SW 1271 (cell line): ENCODE measurements around the gene LTB4R2.

Experiments
- DNase-seq, 2 experiments: peaks; one replicate each; lab custom pipeline; 2025; lab: John Stamatoyannopoulos, UW

Gene LTB4R2

DNA sequence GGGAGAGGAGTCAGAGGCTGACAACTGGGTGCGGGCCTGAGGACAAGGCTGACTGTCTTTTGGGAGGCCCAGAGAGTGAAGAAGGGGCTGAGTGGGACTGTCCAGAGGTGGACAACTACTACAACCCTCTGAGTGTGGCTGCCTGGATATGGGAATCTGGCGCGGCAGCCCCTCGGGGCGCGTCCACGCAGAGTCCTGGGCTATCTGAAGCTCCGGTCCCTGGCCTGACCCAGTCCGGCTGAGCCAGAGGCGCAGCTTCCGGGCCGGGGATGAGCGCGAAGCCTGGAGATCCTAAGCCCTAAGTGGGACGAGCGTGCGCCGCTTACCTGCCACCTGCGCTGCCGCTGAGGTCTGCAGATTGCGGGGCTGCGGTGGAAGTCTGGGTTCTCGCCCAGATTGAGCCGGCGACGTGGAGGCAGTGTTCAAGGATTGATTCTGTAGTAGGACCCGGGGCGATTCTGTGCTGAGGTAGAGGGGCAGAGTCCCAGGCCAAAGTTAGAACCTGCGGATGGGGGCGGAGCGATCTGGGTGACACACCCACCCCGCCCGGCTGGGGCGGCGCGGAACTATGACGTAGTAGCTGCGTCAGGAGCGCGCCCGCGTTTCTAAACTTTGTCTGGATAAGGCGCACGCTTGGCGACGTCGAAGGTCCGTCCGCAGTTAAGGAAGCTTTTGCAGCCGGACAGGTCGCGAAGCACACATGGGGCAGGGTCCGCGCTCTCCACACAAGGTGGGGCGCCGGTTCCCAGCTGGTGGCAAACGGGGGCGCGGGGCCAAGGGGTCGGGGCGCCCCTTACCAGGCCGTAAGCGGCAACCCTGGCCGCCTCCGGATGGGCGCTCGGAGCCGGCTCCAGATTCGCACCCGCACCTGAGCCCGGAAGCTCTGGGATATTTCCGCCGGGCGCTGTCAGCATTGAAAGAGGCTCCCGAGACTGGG, 10.4 kb upstream of the LTB4R2 start, which contains the start of the genes DHRS1 and NOP9:
TSS of gene DHRS1 (minus strand) at position 526 of the 937 bp plus-strand sequence. CDS start 674 bp downstream, outside the sequence.
TSS of gene NOP9 (plus strand) at position 596 of the 937 bp plus-strand sequence. CDS start at position 701, 105 bp downstream.
- peak; percentile 78 for DNase-seq

DNA sequence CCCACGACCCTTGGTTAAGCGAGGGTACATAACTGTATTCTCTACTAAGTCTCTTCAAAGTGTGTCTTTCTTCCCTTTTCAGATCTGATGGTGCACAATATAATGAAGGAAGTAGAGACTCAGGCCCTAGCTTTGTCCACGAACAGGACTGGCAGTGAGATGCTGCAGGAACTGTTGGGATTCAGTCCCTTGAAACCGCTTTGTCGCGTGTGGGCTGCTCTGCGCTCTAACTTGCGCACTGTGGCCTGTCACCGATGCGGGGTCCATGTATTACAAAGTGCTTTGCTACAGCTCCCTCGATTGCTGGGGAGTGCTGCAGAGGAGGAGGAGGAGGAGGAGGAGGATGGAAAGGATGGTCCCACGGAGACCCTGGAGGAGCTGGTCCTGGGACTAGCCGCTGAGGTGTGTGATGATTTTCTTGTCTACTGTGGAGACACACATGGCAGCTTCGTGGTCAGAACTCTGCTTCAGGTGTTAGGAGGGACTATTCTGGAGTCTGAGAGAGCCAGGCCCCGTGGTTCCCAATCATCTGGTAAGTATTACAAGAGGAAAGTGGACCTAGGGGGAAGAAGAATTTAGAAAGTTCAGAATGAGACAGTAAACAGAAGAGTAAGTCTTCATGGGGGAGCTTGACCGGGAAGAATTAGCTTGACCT, 9.5 kb upstream of the LTB4R2 start:
- DNase-seq = no peak

DNA sequence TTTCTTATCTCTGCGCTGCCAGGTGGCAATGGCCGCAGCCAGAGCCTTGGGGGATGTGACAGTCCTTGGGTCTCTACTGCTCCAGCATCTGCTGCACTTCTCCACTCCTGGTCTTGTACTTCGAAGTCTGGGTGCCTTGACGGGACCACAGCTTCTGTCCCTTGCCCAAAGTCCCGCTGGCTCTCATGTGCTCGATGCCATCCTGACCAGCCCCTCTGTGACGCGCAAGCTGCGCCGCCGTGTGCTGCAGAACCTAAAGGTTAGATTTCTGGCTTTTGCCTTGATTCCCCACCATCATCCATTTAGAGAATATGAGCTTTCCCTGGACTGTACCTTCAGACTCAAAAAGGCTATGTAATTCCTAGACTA, 5.9 kb upstream of the LTB4R2 start:
- no peak for DNase-seq

DNA sequence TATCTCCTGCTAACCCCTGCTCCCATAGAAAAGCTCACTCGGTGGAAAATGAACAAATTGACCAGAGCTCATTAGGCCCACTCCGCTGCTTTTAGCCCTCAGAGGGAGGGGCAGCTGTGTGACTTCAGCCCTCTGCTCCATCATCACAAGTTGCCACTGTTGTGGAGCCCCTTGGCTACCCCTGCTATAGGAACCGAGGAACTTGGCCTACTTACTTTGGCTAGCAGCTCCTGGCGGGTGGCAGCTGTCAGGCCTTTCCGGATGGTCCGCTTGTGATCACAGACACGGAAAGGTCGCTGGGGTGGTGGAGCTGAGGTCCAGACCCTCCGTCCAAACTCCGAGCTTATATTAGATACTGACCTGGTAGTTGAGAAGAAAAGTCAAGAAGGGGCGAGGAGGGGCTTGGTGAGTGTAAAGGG, 2.8 kb upstream of the LTB4R2 start:
- DNase-seq = no peak

DNA sequence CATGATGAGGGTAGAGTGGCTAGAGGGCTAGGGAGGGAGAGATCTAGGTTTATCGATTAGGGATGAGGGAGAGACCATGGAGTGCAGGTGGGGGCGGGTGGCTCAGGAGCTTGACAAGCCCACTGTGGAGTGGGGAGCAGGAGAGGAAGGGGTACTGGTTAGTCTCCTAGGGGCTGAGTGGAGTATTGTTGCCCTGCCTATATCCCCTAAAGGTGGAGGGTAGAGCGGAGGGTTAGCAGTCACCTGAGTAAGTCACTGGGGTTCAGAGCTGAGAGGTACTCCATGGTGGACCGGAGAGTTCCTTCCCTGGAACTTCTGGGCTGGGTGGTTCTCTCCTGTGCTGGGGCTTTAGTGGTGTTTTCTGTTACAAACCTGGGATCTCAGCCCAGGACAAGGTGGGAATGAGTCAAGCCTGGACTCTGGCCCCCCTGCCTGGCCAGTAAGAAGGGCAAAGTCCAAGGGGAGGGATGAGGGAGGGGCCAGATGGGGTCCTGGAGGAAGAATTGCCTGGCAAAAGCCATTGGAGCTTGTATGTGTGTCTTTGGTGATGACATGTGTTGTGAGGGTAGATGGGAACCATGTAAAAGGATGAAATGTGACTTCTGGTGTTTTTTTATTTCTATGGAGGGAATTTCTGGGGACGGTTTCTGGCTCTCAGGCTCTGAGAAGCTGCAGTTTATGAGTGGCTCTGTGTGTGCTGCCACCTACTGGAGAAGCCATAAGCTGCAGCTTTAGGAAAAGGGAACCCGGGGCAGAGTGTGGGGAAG, 2.2 kb upstream of the LTB4R2 start, which contains the start of gene CIDEB:
TSS of gene CIDEB (minus strand) at position 403 of the 767 bp plus-strand sequence. CDS start at position 284, 119 bp downstream.
- peak in 1 of 2 experiments; percentile 46 for DNase-seq

DNA sequence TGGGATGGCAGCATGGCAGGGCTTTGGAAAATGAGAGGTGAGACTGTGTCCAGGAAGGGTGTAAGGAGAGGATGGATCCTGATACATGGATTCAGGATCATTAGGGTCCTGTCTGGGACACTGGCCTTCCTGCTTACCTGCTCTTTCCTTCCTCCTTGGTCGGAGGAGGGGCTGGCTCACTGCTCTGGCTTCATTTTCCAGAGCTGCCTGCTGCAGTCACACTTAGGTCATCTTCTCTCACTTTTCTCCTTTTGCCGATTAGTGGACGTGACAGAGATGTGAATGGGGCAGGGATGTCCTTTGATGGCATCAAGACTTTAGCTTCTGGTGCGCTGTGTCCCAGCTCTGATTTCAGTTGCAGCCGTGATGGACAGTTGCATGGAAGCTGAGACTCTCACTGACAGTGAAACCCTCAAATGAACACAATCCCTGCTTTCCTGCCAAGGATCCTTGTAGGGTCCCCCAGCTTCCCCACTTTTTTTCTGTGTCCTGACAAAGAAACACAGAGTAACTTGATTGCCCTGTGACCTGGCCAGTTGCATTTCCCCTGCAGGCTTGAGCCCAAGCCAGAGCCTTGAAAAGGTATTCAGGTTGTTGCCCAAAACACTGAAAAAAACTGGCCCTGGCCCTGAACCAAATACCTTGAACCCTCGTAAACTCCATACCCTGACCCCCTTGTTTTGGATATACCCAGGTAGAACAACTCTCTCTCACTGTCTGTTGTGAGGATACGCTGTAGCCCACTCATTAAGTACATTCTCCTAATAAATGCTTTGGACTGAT, 1.4 kb upstream of the LTB4R2 start:
- no peak for DNase-seq

DNA sequence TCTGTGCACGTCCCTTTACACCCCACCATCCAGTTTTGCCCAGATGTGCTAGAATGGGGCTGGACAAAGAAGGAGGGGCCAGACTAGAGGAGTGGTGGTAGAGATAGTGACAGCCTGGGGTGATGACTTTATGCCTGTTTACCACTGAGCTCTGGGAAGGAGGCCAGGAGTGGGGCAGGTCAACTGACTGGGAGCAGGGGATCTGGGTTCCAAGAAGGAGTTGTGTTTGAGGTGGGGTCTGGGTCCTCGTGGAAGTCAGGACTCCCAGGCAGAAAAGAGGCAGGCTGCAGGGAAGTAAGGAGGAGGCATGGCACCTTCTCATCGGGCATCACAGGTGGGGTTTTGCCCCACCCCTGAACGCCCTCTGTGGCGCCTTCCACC, 315 bp downstream of the LTB4R2 start:
- no peak for DNase-seq

DNA sequence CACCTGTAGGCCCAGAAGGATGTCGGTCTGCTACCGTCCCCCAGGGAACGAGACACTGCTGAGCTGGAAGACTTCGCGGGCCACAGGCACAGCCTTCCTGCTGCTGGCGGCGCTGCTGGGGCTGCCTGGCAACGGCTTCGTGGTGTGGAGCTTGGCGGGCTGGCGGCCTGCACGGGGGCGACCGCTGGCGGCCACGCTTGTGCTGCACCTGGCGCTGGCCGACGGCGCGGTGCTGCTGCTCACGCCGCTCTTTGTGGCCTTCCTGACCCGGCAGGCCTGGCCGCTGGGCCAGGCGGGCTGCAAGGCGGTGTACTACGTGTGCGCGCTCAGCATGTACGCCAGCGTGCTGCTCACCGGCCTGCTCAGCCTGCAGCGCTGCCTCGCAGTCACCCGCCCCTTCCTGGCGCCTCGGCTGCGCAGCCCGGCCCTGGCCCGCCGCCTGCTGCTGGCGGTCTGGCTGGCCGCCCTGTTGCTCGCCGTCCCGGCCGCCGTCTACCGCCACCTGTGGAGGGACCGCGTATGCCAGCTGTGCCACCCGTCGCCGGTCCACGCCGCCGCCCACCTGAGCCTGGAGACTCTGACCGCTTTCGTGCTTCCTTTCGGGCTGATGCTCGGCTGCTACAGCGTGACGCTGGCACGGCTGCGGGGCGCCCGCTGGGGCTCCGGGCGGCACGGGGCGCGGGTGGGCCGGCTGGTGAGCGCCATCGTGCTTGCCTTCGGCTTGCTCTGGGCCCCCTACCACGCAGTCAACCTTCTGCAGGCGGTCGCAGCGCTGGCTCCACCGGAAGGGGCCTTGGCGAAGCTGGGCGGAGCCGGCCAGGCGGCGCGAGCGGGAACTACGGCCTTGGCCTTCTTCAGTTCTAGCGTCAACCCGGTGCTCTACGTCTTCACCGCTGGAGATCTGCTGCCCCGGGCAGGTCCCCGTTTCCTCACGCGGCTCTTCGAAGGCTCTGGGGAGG, 985 bp downstream of the LTB4R2 start, which contains the start of gene LTB4R:
TSS of gene LTB4R (plus strand) at position 857 of the 959 bp plus-strand sequence. CDS start 4,150 bp downstream, outside the sequence.
- DNase-seq = no peak

DNA sequence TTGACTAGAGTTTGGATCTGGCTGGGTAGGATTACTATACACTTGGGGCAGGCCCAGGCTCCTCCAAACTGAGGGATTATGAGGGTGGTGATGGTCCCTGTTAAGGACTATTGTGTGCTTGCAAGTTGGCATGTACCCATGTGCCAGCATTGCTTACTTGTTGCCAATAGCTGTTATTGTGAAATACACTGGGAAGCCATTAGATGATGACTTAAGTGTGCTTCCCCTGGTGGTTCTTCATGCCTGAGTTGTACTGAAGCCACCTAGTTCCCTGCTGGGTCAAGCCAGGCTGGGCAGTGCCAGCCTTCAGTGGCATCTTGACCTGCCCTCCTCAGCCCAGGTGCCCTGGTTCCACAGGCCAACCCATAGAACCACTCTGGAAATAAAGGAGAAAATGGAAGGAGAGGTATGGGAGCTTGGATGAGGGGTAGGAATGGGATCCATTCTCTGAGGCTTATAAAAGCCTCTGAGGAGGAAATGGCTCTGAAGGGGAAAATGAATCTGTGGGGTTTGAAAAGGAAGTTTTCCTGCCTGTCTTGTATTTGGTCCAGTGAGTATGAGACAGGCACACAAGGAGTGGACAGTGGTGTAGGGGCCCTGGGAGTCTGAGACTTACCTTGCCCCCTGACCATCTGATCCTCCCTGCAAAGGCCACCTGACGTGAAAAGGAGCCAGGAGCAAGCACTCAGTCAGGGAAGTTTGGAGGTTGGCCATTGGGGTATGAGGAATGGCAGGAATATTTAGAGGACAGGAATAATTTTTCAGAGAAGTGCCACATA, 2.1 kb downstream of the LTB4R2 start:
- DNase-seq = no peak

DNA sequence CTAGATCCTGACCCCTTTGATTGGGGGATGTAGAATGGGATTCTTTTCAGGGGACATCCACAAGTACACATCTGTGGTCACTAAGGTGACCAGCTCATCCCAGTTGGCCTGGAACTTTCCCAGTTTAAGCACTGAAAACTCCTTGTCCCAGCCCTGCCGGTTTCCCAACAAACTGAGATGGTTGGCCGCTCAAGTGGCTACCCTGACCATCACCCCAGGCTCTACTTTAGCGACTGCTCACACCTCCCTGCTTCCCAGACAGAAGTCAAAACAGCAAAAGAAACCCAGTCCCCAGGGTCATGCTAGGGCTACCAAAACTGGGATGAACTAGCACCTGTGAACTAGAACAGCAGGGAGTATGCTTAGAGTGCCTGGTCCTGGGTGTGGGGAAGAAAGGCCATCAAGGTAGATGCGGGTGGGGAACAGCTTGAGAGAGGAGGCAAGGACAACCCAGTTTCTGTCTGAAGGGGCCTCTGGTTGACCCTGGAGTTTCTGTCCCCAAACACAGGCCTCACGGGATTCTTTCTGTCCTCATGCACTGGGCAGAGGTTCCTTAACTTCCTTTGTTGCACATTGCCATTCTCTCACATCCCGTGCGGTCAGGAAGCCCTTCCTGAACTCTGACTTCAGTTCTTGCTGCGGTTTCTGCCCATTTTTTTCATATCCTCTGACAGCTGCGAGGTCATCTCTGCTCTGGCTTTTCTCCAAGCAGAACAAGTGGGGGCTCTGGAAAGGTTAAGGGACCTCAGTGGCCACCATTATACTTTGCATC, 3.0 kb downstream of the LTB4R2 start:
- DNase-seq = no peak

DNA sequence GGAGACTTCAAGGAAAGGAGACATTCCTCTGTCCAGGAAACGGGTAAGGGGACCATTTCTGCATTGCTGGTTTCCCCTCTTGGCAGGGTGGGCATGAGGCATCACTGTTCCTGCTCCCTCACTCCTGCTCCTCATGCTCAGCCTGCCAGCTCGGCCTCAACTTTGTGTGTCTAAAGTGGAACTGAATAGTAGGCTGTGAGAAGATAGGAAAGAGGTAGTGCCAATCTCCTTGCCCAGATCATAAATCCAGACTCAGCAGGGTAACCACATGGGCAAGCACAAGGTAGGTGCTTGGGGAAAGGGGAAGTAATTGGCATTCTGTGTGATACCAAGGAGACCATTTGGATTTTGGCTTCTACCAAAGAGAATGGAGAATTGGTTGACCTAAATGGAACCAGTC, 4.0 kb downstream of the LTB4R2 start:
- DNase-seq = no peak

DNA sequence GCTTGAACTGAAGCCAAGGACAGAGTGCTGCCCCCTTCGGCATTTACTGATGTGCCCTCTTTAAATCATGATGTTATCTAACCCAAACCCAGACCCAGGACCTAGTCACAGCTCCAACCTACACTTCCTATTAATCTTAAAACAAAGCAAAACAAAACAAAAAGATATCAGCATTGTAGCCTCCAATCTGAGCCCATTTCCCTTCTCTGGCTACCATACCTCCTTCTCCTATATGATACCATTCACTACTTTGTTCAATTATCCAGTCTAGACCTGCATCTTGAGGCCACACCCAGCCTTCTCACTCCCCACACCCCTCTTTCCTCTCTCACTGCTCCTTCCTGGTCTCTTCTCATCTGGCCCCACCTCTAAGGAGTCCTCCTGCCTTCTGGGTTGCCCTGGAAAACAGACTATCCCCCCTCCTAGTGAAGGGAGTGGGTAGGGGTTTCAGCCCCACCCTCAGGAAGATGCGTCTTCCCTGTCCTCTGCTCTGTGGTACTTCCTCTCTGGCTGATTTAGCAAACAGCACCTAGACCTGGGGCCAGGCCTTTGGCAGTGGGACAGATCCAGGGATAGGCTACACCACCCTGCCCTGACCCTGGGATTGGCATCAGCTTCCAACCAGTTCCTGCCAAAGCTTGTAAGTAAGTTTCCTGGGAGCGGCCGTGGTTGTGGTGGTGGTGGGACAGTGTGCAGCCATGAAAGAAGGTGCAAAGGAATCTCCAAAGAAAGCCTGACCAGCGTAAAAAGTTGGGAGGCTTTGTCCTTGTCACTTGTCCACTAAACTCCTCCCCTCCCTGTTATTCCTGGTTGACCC, 4.6 kb downstream of the LTB4R2 start:
- DNase-seq = no peak

DNA sequence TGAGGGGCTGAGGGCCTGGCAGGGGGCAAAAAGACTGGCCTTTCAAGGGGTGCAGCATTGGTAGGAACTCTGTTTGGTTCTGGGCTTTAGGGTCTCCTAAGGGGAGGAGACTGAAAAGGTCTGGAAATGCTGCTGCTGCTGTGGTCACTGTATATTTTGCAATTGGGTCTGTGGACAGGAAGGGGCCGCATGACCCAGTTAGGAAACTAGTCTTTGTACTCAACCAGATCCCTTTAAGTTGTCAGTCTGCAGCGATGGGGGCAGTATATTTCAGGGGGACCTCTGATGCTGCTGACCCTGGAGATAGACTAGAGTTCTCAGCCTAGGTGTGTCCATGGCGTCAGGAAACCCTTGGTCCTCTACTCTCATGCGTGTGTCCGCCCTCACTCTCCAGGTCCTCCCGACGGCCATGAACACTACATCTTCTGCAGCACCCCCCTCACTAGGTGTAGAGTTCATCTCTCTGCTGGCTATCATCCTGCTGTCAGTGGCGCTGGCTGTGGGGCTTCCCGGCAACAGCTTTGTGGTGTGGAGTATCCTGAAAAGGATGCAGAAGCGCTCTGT, 5.4 kb downstream of the LTB4R2 start:
- DNase-seq = no peak

DNA sequence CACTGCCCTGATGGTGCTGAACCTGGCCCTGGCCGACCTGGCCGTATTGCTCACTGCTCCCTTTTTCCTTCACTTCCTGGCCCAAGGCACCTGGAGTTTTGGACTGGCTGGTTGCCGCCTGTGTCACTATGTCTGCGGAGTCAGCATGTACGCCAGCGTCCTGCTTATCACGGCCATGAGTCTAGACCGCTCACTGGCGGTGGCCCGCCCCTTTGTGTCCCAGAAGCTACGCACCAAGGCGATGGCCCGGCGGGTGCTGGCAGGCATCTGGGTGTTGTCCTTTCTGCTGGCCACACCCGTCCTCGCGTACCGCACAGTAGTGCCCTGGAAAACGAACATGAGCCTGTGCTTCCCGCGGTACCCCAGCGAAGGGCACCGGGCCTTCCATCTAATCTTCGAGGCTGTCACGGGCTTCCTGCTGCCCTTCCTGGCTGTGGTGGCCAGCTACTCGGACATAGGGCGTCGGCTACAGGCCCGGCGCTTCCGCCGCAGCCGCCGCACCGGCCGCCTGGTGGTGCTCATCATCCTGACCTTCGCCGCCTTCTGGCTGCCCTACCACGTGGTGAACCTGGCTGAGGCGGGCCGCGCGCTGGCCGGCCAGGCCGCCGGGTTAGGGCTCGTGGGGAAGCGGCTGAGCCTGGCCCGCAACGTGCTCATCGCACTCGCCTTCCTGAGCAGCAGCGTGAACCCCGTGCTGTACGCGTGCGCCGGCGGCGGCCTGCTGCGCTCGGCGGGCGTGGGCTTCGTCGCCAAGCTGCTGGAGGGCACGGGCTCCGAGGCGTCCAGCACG, 6.1 kb downstream of the LTB4R2 start:
- DNase-seq = no peak

DNA sequence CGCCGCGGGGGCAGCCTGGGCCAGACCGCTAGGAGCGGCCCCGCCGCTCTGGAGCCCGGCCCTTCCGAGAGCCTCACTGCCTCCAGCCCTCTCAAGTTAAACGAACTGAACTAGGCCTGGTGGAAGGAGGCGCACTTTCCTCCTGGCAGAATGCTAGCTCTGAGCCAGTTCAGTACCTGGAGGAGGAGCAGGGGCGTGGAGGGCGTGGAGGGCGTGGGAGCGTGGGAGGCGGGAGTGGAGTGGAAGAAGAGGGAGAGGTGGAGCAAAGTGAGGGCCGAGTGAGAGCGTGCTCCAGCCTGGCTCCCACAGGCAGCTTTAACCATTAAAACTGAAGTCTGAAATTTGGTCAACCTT, 6.6 kb downstream of the LTB4R2 start:
- DNase-seq = no peak

DNA sequence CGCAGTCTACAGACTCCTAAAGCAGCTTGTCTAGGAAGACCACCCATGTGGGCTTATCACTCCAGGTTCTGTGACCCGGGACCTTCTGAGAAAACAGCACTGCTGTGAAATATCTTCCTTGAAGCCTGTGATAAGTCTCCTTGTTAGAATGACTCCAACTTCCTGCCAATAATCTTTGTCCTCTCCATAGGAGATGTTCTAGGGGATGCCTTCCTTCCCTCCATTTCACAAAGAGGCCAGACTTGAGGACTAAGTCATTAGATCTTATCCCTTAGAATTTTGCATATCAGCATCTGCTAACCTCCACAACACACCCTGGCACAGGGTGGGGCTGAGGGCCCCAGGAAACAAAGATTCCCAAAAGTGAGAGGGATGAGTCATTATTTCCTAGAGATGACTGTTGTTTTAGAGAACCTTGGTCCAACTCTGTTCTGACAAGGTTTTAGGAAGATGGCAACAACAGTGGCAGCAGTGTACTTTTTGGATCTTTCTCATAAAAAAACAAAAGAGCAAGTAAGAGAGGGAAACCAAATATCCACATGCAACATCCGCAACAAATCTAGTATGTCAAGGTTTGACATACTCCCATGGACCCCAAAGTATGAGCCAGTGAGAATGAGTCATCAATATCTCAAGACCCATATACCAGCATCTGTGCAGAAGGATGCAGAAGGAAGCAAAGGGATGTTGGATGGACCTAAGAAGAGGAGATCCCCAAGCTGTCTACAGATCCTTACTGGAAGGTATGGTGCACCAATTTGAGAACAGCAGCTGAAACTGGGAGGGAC, 7.4 kb downstream of the LTB4R2 start:
- peak in 1 of 2 experiments; percentile 29 for DNase-seq
